ENCODE results near the gene PGAP6. TPM values are rescaled to one million over a fixed set of nuclear protein-coding genes. Genes with fewer than 3 reads are reported as not detected.

PGAP6 gene
- total RNA-seq, 2 donors from 2014 or later: 83.8 to 113 TPM

GRCh38 chr16:361341-361871, 20.4 kb downstream of the PGAP6 start:
- DNase-seq: no peak
- intact Hi-C loops (cut with DNase I): loop anchor here (5.0 kb wide), 1 partner anchor 254 kb away; no protein-coding TSS in a partner anchor
- ATAC-seq: no peak
- H3K36me3 ChIP-seq (replicated peaks in 1 of 2; ENCODE audit: insufficient read depth in 1 of 2, low read depth in 2 of 2): no peaks in the 10 kb centered on the region
- H3K9me3 ChIP-seq: no peaks in the 10 kb centered on the region
- H3K4me1 ChIP-seq: peaks cover 15% of the 10 kb centered on the region
- H3K27me3 ChIP-seq: no peaks in the 10 kb centered on the region
- H3K4me3 ChIP-seq: no peak overlapping the region
- TF ChIP-seq POLR2A (IDR thresholded peaks at IDR 0.05): no peak
- TF ChIP-seq CTCF (IDR thresholded peaks at IDR 0.05): no peak
- WGBS, 2 donors: 63 to 73% methylated on average over 9 to 30 of the region's 30 CpGs
- H3K27ac ChIP-seq: no peak overlapping the region

GRCh38 chr16:360698-361336, 21.0 kb downstream of the PGAP6 start:
- intact Hi-C loops (cut with DNase I): loop anchor here (5.0 kb wide), 1 partner anchor 254 kb away; no protein-coding TSS in a partner anchor
- DNase-seq (no peak), ATAC-seq (no peak)
- no peak overlapping the region for H3K4me3 ChIP-seq
- no peak overlapping the region for H3K27ac ChIP-seq
- H3K9me3 ChIP-seq: no peaks in the 10 kb centered on the region
- WGBS, 2 donors: 85 to 88% methylated on average over 40 to 42 of the region's 47 CpGs
- peaks cover 15% of the 10 kb centered on the region for H3K4me1 ChIP-seq
- no peaks in the 10 kb centered on the region for H3K27me3 ChIP-seq
- H3K36me3 ChIP-seq (replicated peaks in 1 of 2; ENCODE audit: insufficient read depth in 1 of 2, low read depth in 2 of 2): no peaks in the 10 kb centered on the region
- no peak for TF ChIP-seq CTCF (IDR thresholded peaks at IDR 0.05)

GRCh38 chr16:359871-360697, 21.7 kb downstream of the PGAP6 start:
- no peak for ATAC-seq
- Histone ChIP-seq H3K27ac (no peak overlapping the region), H3K4me1 (peaks cover 15% of the 10 kb centered on the region), H3K36me3 (replicated peaks in 1 of 2; ENCODE audit: insufficient read depth in 1 of 2, low read depth in 2 of 2) (no peaks in the 10 kb centered on the region), H3K4me3 (no peak overlapping the region), H3K27me3 (no peaks in the 10 kb centered on the region), H3K9me3 (no peaks in the 10 kb centered on the region)
- TF ChIP-seq CTCF (IDR thresholded peaks at IDR 0.05) (no peak), POLR2A (IDR thresholded peaks at IDR 0.05) (no peak)
- intact Hi-C loops (cut with DNase I): loop anchor here (5.0 kb wide), 1 partner anchor 253 kb away; no protein-coding TSS in a partner anchor
- DNase-seq: no peak
- 91 to 92% methylated on average over 22 to 45 of the region's 47 CpGs for WGBS, 2 donors

- ATAC-seq (no peak), DNase-seq (no peak)
- TF ChIP-seq POLR2A (IDR thresholded peaks at IDR 0.05) (no peak), CTCF (IDR thresholded peaks at IDR 0.05) (no peak)
- peaks cover 9% of the 10 kb centered on the region for H3K4me1 ChIP-seq
- intact Hi-C loops (cut with DNase I): no loop called here
- H3K4me3 ChIP-seq: no peak overlapping the region
- no peaks in the 10 kb centered on the region for H3K27me3 ChIP-seq
- WGBS, 2 donors: 68 to 80% methylated on average over 3 to 16 of the region's 19 CpGs
- no peaks in the 10 kb centered on the region for H3K9me3 ChIP-seq
- no peaks in the 10 kb centered on the region for H3K36me3 ChIP-seq (replicated peaks in 1 of 2; ENCODE audit: insufficient read depth in 1 of 2, low read depth in 2 of 2)
- H3K27ac ChIP-seq: no peak overlapping the region
Observed at GRCh38 chr16:359067-359763, 22.6 kb downstream of the PGAP6 start.

Data from body of pancreas (tissue), 4 donors.